ENCODE results near the gene ZNF469.

Gene ZNF469

GRCh38 chr16:88370365-88370764 is 12.4 kb upstream of the ZNF469 start:
- TF ChIP-seq CTCF (conservative IDR thresholded peaks at IDR 0.05) (no peak), ZFX (IDR thresholded peaks at IDR 0.05) (no peak)
- no peak overlapping the region for H3K27ac ChIP-seq

- no peak overlapping the region for H3K27ac ChIP-seq
- TF ChIP-seq CTCF (conservative IDR thresholded peaks at IDR 0.05) (no peak), ZFX (IDR thresholded peaks at IDR 0.05) (no peak)
Observed at GRCh38 chr16:88372522-88372921, 10.2 kb upstream of the ZNF469 start.

- no peak overlapping the region for H3K27ac ChIP-seq
- no peak for TF ChIP-seq ZFX (IDR thresholded peaks at IDR 0.05)
- TF ChIP-seq CTCF (conservative IDR thresholded peaks at IDR 0.05), result no peak
Observed at GRCh38 chr16:88373211-88373610, 9.5 kb upstream of the ZNF469 start.

GRCh38 chr16:88373927-88374492 is 8.7 kb upstream of the ZNF469 start:
- TF ChIP-seq ZFX (IDR thresholded peaks at IDR 0.05) (no peak), CTCF (conservative IDR thresholded peaks at IDR 0.05) (no peak)
- H3K27ac ChIP-seq, result no peak overlapping the region

GRCh38 chr16:88374736-88375135 is 8.0 kb upstream of the ZNF469 start:
- TF ChIP-seq ZFX (IDR thresholded peaks at IDR 0.05) (no peak), CTCF (conservative IDR thresholded peaks at IDR 0.05) (no peak)
- H3K27ac ChIP-seq, result no peak overlapping the region

GRCh38 chr16:88375236-88375975 is 7.4 kb upstream of the ZNF469 start:
- TF ChIP-seq ZFX (IDR thresholded peaks at IDR 0.05) (no peak), CTCF (conservative IDR thresholded peaks at IDR 0.05) (no peak)
- no peak overlapping the region for H3K27ac ChIP-seq

GRCh38 chr16:88375996-88376834 is 6.5 kb upstream of the ZNF469 start:
- H3K27ac ChIP-seq, result no peak overlapping the region
- no peak for TF ChIP-seq CTCF (conservative IDR thresholded peaks at IDR 0.05)
- TF ChIP-seq ZFX (IDR thresholded peaks at IDR 0.05), result no peak

Data from C4-2B (cell line).